HG03135 (cell line): ENCODE results near the gene F5.

Experiments
- ATAC-seq: cut with Tn5 transposase; IDR thresholded peaks from one replicate; pipeline ENCODE4 v1.9.1; 2021; ENCODE audit warnings: mild to moderate bottlenecking, moderate library complexity; ENCODE audit not compliant: unreplicated experiment

The F5 gene

DNA sequence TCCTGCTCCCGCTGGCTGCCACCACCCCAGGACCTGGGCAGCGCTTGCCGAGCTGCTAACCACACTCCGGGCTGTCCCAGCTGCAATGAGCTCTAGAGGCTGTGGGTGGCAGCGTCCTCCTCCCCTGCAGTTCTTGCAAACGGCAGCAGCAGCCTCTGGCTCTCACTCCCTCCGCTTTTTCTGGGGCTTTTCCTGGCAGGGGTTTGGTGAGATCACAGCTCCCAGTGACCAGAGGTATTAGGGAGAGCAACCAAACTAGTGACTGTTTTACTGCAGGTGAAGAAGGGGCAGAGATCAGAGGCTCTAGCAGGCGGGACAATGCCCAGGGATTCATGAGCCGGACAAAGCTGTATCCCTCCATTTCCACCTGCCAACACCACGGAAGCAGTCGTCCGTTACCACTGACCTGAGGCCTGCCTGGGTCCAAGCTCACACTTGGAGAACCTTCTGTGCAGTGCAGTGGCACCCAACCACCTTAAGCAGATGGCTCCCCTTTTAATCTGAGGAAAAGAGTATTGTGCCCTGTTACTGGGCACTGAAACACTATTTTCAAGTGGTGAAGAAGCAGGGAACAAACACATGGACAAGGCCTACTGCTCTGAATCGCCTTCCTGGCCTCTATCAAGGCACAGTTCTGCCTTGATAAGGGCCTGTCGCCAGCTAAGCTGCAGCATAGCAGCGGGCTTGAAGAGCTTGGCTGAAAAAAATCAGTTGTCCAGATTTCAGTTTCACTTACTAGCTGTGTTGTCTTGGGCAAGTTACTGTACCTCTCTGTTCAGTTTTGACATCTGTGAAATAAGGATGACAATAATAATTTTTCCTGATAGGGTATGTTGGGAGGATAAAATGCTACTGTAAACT, at the start of gene F5:
Gene F5 (minus strand): TSS at position 87 of the 861 bp plus-strand sequence. CDS start 95 bp downstream, outside the sequence.
- ATAC-seq: peak; percentile 97

DNA sequence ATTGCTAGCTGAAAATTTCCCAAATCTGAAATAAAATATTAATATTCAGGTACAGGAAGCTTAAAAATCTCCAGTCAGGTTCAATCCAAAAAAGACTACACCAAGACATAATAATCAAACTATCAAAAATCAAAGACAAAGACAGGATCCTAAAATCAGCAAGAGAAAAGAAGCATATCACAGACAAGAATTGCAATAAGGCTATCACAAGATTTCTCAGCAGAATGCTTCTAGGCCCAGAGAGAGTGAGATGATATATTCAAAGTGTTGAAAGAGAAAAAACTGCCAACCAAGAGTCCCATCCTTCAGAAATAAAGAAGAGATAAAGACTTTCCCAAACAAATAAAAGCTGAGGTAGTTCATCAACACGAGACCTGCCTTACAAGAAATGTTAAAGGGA, 48.6 kb upstream of the F5 start:
- no peak for ATAC-seq

DNA sequence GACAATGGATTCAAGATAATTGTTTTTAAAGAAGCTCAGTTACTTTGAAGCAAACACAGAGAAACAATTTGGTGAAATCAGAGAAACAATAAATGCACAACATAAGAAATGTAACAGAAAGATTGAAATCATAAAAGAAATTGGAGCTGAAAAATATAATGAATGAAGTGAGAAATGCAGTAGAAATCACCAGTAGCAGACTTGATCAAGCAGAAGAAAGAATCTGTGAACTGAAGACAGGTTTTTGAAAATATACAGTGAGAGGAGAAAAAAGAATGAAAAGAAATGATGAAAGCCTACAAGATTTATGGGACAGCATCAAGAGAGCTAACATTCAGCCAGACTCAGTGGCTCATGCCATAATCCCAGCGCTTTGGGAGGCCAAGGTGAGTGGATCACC, 47.9 kb upstream of the F5 start:
- ATAC-seq: no peak

DNA sequence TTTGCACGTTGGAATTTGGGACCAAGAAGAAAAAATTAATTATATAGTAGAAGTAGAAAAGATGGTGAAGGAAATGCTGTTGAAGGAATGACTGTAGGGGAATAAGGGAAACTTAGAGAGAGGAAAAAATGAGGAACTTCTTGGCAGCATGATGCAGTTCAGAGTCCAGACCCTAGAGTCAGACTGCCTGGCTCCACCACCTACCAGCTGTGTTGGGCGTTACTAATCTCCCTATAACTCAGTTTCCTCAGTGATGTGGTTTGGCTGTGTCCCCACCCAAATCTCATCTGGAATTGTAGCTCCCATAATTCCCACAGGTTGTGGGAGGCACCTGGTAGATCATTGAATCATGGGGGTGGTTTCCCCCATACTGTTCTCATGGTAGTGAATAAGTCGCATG, 45.0 kb upstream of the F5 start:
- ATAC-seq: no peak

DNA sequence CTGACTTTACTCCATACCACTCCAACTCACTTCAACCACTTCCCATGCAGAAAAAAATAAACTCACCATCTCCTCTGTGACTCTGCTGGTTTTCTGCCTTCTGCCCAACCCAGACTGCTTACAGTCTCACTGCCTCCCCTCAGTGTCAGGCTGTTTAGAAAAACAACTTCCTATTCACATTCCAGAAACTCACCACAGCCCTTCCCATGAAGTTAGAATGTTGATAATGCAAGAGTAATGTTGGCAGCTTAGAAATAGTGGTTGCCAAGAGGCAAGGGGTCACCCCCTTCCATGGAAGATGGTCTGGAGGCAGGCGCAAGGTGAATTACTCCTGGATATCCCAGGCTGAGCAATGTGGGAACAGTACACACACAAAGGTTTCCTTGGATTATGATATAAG, 43.7 kb upstream of the F5 start, which contains the start of gene SELP:
Gene SELP (minus strand): TSS at position 119 of the 400 bp plus-strand sequence. CDS start 50 bp downstream, at position 69.
- no peak for ATAC-seq

DNA sequence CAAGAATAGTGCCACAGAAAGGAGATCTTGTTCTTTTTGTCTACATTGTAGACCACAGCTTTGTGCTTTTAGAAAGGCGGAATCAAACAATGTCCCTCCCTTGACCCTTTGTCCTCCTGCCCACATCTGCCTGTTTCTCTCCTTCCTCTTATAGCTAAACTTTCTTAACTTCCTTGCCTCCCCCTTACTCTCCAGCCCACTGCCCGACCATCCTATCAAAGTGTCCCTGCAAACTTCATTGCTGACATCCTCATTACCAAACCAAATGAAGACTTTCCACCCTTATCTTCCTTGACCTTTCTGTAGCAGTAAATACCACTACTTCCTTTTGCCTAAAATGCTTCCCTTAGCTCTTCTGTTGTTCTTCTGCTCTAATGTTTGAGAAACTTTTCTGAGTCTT, 38.6 kb upstream of the F5 start:
- no peak for ATAC-seq

DNA sequence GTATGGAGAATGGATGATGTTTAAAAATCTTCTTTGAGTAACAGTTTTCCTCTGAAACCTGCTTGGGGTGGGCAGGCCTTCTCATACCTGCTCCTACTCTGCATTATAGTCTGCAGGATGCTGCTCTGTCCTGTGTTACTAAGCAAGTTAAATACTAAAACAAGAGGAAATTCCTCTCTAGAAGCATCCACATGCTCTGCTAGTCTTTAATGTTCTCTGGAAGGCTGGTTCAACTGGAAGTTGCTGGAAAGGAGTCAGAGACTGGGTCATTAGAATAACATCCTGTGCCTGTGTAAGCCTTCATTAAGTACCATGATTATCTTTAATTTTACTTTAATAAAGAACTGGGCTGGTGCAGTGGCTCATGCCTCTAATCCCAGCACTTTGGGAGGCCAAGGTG, 37.8 kb upstream of the F5 start:
- no peak for ATAC-seq

DNA sequence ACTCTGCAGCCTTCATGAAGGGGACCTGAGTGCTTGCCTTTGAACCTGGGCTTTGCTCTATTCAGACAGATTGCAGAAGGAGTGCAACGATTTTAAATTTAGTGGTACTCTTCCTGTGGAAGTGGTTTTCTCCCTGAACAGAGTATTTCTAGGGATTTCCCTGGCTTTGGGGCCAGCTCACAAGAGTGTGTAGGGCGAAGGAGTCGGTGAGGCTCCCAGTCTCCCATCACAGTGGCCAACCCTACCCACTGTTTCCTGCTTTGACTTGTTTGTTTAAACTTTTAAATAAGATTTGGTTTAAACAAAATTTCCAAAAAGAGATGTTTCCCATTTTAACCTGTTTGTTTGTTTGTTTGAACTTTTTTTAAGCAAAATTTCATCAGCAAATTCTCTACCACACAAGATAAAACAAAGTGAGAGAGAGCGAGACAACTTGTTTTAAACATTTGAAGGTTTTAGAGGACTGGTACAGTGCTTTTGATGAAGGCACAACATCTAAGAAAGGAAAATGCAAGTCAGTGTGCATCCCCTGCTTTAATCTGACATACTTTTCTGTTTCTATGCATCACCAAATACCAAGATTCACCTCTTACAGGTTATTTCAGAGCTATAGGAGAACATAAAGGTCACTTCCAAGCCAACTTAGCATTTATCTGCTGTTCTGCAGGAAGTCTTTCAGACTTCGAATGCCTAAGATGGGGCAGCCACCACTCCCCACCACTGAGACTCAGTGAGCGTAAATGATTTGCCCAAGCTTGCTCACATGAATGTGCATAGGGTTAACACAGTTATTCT, 37.0 kb upstream of the F5 start:
- ATAC-seq: no peak

DNA sequence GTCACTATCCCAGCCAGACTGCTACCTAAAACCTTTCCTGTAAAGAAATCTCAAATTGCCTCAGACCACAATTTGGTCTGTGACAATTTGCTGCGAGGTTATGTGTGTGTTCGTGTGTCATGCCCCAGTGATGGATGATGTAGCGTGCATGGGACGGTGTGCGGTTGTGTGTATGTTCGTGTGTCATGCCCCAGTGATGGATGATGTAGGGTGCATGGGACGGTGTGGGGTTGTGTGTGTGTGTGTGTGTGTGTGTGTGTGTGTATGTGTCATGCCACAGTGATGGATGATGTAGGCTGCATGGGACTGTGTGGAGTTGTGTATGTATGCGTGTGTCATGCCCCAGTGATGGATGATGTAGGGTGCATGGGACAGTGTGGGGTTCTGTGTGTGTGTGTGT, 34.3 kb upstream of the F5 start:
- ATAC-seq: no peak

DNA sequence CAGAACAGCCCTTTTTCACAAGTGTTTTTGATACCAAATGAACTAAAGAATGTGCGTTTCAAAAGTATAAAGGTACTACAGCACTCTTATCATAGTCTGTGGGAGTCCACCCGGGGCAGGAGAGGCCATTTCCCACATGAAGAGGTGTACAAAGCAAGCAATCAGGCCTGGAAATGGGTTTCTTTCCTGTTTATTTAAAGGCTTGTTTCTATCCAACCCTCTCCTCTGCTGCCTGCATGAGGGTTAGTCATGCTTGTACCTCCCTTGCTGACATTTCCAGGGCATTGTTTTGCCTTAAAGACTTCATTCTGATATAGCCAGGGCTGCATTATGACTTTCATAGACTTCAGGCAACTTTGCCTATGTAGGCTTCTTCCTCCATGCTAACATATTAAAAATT, 32.1 kb upstream of the F5 start:
- no peak for ATAC-seq

DNA sequence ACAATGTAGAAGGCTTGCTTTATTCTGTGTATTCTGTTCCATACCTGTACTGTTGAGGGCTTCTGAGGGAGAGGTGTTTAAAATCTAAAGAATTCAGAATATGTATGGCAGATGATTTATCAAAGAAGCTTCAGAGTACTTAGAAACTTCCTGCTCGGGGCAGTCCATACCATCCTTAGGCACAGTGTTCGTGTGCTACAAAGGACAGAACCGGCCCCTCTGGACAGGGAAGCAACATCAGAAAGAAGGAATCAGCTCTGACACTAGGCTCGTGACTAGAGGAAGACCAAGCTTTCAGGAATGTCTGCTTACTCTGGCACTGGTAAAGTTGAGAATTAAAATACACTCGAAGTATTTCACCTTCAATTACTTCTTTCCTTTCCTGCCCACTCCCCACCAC, 29.5 kb upstream of the F5 start:
- no peak for ATAC-seq

DNA sequence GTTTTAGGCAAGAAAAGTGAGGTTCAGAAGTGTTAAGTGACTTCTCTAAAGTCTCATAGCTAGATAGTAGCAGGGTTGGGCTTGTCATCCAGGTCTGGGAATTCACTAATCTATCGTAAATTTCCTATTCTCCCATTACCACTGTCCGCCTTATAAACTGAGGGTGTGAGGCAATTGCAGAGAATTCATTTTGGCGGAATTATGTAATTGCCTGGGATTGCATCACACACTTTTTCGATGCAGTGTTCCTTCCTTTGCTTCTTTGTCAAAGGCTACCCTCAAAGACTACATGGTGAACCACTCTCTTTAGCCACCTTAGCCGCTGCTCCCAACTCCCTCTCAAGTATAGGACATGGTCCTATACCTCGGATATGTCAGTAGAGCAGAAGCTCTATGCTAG, 24.6 kb upstream of the F5 start:
- no peak for ATAC-seq

DNA sequence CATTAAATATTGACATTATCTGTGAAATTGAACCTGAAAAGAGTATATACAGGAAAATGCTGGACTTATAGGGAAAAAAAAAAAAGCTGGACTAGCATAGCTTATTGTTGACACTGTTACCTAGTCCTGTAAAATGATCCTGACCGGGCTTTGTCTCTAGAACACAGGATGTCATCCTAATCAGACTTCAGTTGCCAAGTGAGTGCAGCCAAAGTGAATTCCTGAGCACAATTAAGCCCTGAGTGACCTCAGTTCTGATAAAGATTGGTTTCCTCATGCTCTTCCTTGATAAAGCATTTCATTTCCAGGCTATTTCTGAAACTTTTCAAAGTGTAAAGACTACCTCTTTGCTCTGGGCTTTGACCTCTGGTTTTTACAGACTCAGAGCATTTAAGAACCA, 23.8 kb upstream of the F5 start:
- ATAC-seq: no peak

DNA sequence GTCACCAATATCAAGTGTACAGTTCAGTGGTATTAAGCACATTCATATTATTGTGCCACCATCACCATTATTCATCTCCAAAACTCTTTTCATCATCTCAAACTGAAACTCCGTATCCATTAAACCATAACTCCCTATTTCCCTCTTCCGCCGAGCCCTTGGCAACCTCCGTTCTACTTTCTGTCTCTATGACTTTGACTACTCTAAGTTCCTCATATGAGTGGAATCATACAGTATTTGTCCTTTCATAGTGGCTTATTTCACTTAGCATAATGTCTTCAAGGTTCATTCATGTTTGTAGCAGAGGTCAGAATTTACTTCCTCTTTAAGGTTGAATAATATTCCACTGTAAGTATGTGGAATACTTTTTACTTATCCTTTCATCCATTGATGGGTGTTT, 21.9 kb upstream of the F5 start:
- ATAC-seq: no peak

DNA sequence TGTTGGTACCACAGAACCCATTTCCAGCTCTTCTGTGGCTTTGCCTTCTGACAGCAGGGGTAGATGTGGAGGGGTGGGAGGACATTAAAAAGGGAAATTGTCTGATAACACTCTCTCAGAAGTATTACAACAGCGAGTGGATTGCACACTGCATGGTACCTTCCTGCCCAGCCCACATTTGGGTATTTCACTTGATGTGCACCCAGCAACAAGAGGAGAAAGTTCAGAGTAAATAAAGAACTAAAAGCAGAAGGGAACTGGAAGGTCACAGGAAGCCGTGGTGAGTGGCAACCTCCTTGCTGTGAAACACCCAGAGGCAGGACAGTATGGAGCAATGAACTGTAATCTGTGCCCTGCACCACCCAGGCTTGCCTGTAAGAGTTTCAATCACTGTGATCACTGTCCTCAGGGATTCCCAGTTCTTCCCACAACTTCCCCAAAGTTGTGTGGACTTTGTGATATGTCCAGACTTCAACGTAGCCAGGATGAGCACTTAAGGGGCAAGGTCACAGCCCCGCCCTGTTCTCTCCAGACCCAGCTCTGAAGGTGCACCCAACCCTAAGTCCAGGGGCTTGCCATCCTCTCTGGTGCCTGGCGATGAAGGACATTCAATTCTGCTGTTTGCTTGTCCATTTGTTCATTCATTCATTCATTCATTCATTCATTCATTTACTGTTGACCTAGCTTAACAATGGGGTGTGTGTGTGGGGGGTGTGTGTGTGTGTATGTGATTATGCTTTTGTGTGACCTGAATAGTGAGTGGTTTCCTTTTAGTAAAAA, 18.7 kb upstream of the F5 start:
- no peak for ATAC-seq

DNA sequence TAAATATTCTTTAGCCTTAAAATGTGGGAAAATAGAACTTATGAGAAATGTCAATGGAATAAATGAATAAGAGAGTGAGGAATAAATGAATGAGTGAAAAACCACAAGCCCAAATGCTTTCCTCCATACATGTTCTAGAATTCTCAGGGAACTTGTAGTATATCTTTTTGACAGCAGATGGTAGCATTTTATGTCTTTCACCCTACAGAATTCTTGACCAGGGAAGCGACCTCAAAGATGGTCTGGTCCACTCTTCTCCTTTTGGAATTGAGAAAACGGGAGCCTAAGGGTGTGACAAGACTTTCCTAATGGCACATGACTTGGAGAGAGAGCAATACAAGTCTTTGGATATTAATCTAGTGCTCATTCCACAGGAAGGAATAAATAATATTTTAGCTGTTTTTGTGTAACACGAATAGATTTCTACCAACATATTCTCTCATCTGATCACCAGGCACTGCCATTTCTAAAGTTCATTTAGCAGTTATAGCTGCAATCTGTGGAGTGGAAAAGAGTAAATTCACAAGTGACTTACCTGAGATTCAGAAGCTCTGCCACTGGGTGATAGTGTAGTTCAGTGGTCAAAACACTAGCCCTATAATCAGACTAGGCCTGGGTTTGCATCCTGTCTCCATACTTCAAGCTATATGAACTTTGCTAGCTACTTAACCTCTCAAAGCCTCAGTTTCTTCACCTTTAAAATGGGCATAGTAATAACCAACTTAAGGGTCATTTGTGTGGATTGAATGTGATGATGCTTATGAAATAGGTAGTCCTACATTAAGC, 15.0 kb upstream of the F5 start:
- ATAC-seq: no peak

DNA sequence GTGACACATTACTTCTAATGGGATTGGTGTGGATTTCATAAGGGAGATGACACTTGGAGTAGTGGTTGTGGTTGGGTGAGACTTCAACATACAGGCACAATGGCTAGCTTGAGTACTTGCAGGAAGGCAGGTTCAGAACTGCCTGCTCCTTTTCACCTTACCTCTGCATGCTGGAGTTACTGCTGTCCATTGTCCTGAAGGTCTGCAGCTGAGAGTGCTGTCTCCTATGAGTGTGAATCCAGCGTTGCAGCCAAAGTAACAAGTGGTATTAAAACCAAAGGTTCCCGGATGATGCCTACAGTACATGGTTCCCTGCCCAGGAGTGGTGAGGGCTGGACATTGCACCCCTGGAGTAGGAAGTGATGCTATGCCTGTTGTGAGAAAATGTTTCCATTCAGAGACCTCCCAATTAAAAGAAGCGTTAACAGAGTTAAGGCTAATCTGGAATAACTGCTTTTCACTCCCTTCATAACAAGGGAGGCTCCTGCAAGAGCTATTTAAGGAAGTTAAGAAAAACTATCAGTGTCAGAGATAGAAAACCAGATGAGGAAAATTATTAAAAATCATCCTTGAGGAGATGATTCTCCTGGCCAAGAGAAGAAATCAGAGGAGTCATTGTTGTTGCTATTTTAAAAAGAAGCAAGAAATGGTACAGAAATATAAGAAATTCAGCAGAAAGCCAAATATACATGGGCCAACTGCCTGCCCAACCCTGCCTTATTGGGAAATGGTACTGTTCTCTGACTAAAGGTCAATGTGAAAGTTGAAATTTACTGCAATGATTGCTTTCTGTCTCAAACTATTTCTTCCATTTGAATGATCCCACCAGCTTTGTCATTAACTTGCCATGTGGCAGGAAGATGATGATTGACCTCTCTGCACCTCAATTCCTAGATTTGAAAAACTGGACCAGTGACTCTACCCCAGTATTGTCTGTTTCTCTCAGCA, 9.8 kb upstream of the F5 start:
- no peak for ATAC-seq

DNA sequence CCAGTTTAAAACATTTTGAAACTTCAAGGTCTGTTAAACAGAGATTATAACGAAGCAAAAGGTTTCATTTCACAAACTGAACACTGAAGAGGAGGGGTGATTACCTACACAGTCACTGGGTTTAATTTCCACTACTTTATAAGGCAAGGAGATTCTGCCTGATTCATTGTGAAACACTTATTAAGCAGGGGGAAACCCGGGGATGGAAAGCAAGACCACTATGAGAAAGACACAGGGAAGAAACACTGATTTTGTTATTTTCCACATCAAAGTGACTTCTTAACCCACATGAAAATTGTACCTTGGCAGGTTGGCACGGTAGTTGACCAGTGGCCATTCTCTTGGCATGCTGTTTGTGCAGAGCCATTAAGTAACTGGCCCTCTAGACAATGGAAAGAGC, 8.1 kb upstream of the F5 start:
- ATAC-seq: no peak

DNA sequence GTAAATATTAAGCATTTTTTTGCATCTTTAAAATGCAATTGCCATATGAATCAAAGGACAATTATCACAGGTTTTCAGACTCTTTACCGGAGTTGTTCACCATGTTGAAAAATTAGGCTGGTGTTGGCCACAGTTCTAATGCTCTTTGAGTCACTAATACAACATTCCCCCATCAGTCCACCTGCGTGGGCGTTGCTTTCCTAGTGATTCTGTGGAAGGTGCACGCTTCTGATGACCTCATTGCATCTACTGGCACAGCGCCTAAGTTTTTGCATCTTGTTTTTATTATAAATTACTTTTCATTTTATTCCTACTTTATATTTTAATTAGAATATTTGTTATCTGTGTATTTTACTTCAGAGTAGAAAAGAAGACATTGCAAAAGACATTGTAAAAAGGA, 4.7 kb upstream of the F5 start:
- no peak for ATAC-seq
